HL-60 (cell line): ENCODE results near the gene NEU2.

Experiments
- DNase-seq, 2 experiments: peaks; one replicate each; pipeline ENCODE4 v3.0.0-alpha.2; 2010 to 2020; ENCODE audit warnings: low read depth in 1 of 2, low spot score in 1 of 2
- H3K27ac ChIP-seq: fragments of 250-450 bp; sonication (Bioruptor Pico); replicated peaks from 2 replicates; pipeline ENCODE4 v1.5.1; 2020; ENCODE audit warnings: mild to moderate bottlenecking, moderate library complexity
- H3K27me3 ChIP-seq: fragments of 250-450 bp; sonication (Bioruptor Pico); 2 replicates; pipeline ENCODE4 v1.5.1; 2021; ENCODE audit warnings: mild to moderate bottlenecking, moderate library complexity; ENCODE audit not compliant: insufficient read depth, poor library complexity, severe bottlenecking
- H3K4me3 ChIP-seq: replicated peaks from 2 replicates; pipeline ENCODE4 v1.5.1; 2011; ENCODE audit warnings: mild to moderate bottlenecking, control low read depth, low read length; ENCODE audit not compliant: insufficient read depth
- GABPA ChIP-seq: IDR thresholded peaks from 2 replicates; pipeline ENCODE4 v1.6.1; 2012; ENCODE audit warnings: low read depth
- POLR2AphosphoS5 ChIP-seq: IDR thresholded peaks from 2 replicates; pipeline ENCODE4 v1.6.1; 2012; ENCODE audit warnings: low read depth
- SPI1 ChIP-seq: IDR thresholded peaks from 2 replicates; pipeline ENCODE4 v1.6.1; 2012; ENCODE audit warnings: low read depth, mild to moderate bottlenecking, borderline replicate concordance
- TF ChIP-seq, protein P1 (sequence below): IDR thresholded peaks from 2 replicates; pipeline ENCODE4 v1.6.1; 2012; ENCODE audit warnings: low read depth; ENCODE audit not compliant: insufficient replicate concordance
- TF ChIP-seq, protein P2 (sequence below): IDR thresholded peaks from one replicate; pipeline ENCODE4 v1.5.1; 2011; ENCODE audit warnings: low read length, control low read depth, inconsistent platforms; ENCODE audit not compliant: insufficient read depth

NEU2 gene

DNA sequence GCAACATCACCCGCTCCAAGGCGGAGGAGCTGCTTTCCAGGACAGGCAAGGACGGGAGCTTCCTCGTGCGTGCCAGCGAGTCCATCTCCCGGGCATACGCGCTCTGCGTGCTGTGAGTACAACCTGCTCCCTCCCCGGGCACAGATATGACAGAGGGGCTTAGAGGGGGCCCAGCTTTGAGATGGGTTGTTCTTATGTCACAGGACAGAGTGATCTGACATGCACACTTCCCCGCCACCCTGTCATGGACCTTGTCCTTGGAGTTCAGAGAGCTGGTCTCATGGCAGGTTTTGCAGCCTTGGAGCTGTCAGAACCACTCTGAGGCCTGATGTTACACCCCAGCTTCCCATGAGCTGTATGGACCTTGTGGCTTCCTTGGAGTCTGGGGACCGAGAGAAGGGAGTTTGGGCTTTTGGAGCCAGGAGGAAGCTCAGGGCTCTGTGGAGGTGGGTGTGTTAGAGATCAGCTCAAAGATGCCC lies 28.1 kb downstream of the NEU2 start:
- H3K27ac ChIP-seq: peak overlapping the region; percentile 98
- no peaks in the 10 kb centered on the region for H3K27me3 ChIP-seq
- DNase-seq: peak in 1 of 2 experiments; percentile 14
- TF ChIP-seq, protein P1, sequence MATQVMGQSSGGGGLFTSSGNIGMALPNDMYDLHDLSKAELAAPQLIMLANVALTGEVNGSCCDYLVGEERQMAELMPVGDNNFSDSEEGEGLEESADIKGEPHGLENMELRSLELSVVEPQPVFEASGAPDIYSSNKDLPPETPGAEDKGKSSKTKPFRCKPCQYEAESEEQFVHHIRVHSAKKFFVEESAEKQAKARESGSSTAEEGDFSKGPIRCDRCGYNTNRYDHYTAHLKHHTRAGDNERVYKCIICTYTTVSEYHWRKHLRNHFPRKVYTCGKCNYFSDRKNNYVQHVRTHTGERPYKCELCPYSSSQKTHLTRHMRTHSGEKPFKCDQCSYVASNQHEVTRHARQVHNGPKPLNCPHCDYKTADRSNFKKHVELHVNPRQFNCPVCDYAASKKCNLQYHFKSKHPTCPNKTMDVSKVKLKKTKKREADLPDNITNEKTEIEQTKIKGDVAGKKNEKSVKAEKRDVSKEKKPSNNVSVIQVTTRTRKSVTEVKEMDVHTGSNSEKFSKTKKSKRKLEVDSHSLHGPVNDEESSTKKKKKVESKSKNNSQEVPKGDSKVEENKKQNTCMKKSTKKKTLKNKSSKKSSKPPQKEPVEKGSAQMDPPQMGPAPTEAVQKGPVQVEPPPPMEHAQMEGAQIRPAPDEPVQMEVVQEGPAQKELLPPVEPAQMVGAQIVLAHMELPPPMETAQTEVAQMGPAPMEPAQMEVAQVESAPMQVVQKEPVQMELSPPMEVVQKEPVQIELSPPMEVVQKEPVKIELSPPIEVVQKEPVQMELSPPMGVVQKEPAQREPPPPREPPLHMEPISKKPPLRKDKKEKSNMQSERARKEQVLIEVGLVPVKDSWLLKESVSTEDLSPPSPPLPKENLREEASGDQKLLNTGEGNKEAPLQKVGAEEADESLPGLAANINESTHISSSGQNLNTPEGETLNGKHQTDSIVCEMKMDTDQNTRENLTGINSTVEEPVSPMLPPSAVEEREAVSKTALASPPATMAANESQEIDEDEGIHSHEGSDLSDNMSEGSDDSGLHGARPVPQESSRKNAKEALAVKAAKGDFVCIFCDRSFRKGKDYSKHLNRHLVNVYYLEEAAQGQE: no peak
- TF ChIP-seq SPI1 (no peak), GABPA (no peak), POLR2AphosphoS5 (no peak; the same call in none of the 2 replicates)
- TF ChIP-seq, protein P2, sequence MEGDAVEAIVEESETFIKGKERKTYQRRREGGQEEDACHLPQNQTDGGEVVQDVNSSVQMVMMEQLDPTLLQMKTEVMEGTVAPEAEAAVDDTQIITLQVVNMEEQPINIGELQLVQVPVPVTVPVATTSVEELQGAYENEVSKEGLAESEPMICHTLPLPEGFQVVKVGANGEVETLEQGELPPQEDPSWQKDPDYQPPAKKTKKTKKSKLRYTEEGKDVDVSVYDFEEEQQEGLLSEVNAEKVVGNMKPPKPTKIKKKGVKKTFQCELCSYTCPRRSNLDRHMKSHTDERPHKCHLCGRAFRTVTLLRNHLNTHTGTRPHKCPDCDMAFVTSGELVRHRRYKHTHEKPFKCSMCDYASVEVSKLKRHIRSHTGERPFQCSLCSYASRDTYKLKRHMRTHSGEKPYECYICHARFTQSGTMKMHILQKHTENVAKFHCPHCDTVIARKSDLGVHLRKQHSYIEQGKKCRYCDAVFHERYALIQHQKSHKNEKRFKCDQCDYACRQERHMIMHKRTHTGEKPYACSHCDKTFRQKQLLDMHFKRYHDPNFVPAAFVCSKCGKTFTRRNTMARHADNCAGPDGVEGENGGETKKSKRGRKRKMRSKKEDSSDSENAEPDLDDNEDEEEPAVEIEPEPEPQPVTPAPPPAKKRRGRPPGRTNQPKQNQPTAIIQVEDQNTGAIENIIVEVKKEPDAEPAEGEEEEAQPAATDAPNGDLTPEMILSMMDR: no peak
- peak overlapping the region; percentile 86 for H3K4me3 ChIP-seq

DNA sequence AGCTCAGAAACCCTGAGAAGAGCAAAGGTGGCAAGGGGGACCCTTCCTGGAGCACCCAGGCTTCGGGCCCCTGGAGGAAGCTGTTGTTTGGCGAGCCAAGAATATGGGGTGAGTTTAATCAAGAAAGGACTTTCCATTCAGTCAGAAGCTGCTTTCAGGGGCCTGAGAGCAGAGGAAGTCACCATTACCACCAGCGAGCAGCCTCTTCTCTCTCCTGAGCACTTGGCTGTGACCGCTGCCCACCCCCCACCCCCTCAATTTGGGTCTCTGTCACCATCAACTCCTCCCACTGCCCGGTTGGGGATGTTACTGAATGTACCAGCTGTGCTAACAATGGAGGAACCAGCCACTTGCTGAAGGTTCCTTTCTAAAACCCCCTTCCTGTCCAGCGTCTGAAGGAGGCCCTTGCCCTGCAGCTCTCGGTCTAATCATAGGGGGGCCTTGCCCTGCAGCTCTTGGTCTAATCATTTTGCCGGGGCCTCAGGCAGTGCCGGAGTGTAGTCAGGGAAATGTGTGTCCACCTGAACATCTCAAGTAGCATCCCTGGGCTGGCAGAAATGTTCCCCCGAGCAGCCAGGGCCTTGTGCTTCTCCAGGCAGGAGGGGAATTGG lies 28.6 kb downstream of the NEU2 start:
- peak overlapping the region; percentile 86 for H3K4me3 ChIP-seq
- peak overlapping the region; percentile 98 for H3K27ac ChIP-seq
- DNase-seq: peak in 1 of 2 experiments; percentile 64
- TF ChIP-seq SPI1: 0 out of 2 replicates have a peak, but pooled peaks have one; percentile 36
- no peak for TF ChIP-seq POLR2AphosphoS5
- H3K27me3 ChIP-seq: no peaks in the 10 kb centered on the region

DNA sequence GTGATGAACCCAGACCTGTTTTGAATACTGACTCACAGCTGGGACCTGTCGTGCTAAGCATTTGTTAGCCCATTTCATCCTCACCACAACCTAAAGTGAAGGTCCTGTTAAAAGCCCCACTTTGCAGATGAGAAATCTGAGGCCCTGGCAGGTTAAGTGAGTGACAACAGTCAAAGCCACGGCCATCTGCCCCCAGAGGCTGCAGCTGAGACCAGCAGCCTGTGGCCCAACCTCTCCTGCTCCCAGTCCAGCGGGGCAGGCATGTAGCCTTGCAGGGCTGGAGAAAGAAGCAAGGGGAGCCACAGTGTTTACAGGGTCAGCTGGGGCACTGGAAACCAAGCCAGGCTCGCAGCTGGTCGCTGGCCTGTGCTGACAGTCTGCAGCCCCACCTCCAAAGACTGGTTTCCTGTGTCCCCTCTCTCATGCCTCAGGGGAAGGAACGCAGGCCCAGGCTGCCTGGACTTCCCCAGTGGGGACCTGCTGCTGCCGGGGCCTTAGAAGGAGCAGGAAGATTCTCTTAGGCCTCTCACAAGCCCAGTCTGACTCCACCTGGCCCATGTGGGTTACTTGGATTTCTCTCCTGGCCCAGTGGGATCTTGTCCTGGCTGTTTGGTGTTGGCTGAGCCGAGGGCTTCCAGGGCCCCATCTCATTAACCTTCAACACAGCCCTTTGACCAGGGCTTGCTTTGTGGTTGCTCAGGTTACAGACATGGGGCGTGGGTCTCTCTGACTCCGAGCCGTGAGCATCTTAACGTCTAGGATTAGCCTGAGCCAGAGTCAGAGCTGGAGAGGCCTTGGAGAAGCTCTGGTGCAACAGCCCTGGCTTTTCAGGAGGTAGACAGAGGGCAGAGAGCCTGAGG lies 29.3 kb downstream of the NEU2 start:
- H3K27ac ChIP-seq: peak overlapping the region; percentile 98
- peak in 1 of 2 experiments; percentile 51 for DNase-seq
- no peaks in the 10 kb centered on the region for H3K27me3 ChIP-seq
- TF ChIP-seq, protein P2: peak; percentile 34
- TF ChIP-seq SPI1 (0 out of 2 replicates have a peak, but pooled peaks have one; percentile 21), GABPA (no peak)
- peak overlapping the region; percentile 86 for H3K4me3 ChIP-seq

DNA sequence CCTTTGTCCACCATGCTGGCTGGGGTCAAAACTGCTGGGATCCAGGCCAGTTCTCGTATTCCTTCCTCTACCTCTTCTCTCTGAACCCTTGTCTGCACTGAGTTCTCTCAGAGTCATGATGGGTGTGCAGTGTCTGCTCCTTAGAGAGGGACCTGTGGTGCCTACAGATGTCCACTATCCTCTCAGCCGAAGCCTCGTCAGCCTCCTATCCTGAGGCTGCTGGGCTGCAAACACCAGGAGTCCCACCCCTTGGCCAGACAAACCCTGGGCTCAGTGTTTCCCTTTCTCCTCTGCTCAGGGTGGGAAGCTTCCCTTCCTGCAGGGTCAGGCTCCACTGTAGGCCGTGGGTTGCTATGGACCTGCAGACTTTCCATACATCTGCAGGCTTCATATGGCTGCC lies 30.0 kb downstream of the NEU2 start:
- no peaks in the 10 kb centered on the region for H3K27me3 ChIP-seq
- peak overlapping the region; percentile 86 for H3K4me3 ChIP-seq
- no peak for DNase-seq
- TF ChIP-seq GABPA: no peak
- no peak for TF ChIP-seq SPI1
- TF ChIP-seq, protein P1: no peak
- TF ChIP-seq, protein P2: no peak
- no peak for TF ChIP-seq POLR2AphosphoS5
- peak overlapping the region; percentile 98 for H3K27ac ChIP-seq
